Osteoblast (primary cell): ENCODE results near the gene RBMX2. TPM values are rescaled to one million over a fixed set of nuclear protein-coding genes. Genes with fewer than 3 reads are reported as not detected.

Source experiments
- DNase-seq: peaks from one replicate; pipeline ENCODE4 v3.0.0; 2011; ENCODE audit warnings: low spot score, mixed read lengths; ENCODE audit not compliant: insufficient read length; ENCODE audit errors: missing footprints
- H2AFZ ChIP-seq: 2 replicates; pipeline ENCODE4 v1.6.0; 2011; ENCODE audit warnings: mild to moderate bottlenecking, low read length
- H3K27ac ChIP-seq: 2 replicates; pipeline ENCODE4 v1.5.1; 2011; ENCODE audit warnings: mild to moderate bottlenecking, low read depth, low read length, moderate library complexity
- H3K27me3 ChIP-seq: 2 replicates; pipeline ENCODE4 v1.6.0; 2012; ENCODE audit warnings: mild to moderate bottlenecking, control low read depth, inconsistent platforms, low read length, moderate library complexity; ENCODE audit not compliant: insufficient read depth
- H3K36me3 ChIP-seq: 2 replicates; pipeline ENCODE4 v1.5.1; 2011; ENCODE audit warnings: mild to moderate bottlenecking, low read length, control low read depth, moderate library complexity; ENCODE audit not compliant: insufficient read depth
- H3K4me1 ChIP-seq: 2 replicates; pipeline ENCODE4 v1.5.1; 2011; ENCODE audit warnings: mild to moderate bottlenecking, low read length, control low read depth, moderate library complexity; ENCODE audit not compliant: insufficient read depth
- H3K4me2 ChIP-seq: 2 replicates; pipeline ENCODE4 v1.6.0; 2011; ENCODE audit warnings: mild to moderate bottlenecking, low read length; ENCODE audit not compliant: insufficient read depth
- H3K4me3 ChIP-seq: fragments of 200-600 bp; sonication (generic); 3 replicates; pipeline ENCODE4 v1.5.1; 2012; ENCODE audit warnings: mild to moderate bottlenecking, low read length, inconsistent platforms; ENCODE audit not compliant: insufficient read depth
- H3K79me2 ChIP-seq: 2 replicates; pipeline ENCODE4 v1.6.0; 2012; ENCODE audit warnings: mild to moderate bottlenecking, low read length, control low read depth, inconsistent platforms; ENCODE audit not compliant: insufficient read depth
- H3K9me3 ChIP-seq: 2 replicates; pipeline ENCODE4 v1.5.1; 2011; ENCODE audit warnings: low read depth, low read length, control low read depth
- H4K20me1 ChIP-seq: 2 replicates; pipeline ENCODE4 v1.6.0; 2012; ENCODE audit warnings: mild to moderate bottlenecking, low read length, control low read depth; ENCODE audit not compliant: insufficient read depth
- CTCF ChIP-seq: IDR thresholded peaks from 2 replicates; pipeline ENCODE4 v1.5.1; 2011; ENCODE audit warnings: mild to moderate bottlenecking, low read depth, low read length, moderate library complexity; ENCODE audit errors: extremely low read depth
- total RNA-seq: library from RNA; depleted of rRNA; stranded (reverse); fragments of >200 nt; gene quantifications from 2 replicates; pipeline ENCODE4 v1.2.3, GENCODE V29; 2012

RBMX2 gene
- total RNA-seq, 1 donor = 25.0 TPM

GRCh38 chrX:130444641-130445336 is 43.0 kb downstream of the RBMX2 start:
- TF ChIP-seq CTCF = no peak
- H3K36me3 ChIP-seq = no peaks in the 10 kb centered on the region
- no peak overlapping the region for H3K4me3 ChIP-seq

GRCh38 chrX:130446974-130447373 is 45.2 kb downstream of the RBMX2 start:
- no peak for DNase-seq
- Histone ChIP-seq H3K27ac (no peak overlapping the region), H3K4me2 (no peak overlapping the region), H3K9me3 (no peaks in the 10 kb centered on the region), H3K4me3 (no peak overlapping the region), H3K79me2 (no peaks in the 10 kb centered on the region), H3K36me3 (no peaks in the 10 kb centered on the region), H2AFZ (no peak overlapping the region), H3K4me1 (no peaks in the 10 kb centered on the region), H3K27me3 (no peaks in the 10 kb centered on the region), H4K20me1 (no peaks in the 10 kb centered on the region)
- TF ChIP-seq CTCF = no peak

More at GRCh38 chrX:130444641-130445336, 43.0 kb downstream of the RBMX2 start:
- H3K27me3 ChIP-seq = no peaks in the 10 kb centered on the region
- H3K4me1 ChIP-seq = no peaks in the 10 kb centered on the region
- no peaks in the 10 kb centered on the region for H3K9me3 ChIP-seq
- H3K79me2 ChIP-seq = no peaks in the 10 kb centered on the region
- H3K27ac ChIP-seq = no peak overlapping the region
- DNase-seq = peak; percentile 1
- H2AFZ ChIP-seq = no peak overlapping the region
- no peak overlapping the region for H3K4me2 ChIP-seq
- no peaks in the 10 kb centered on the region for H4K20me1 ChIP-seq

Other genes starting within 250 kb of the RBMX2 start
- 13.8 and 15.2 TPM in 2 replicates for gene AIFM1, start 236.1 kb upstream of the RBMX2 start, total RNA-seq
- 6.2 and 8.0 TPM in 2 replicates for gene RAB33A, start 230.0 kb upstream of the RBMX2 start, total RNA-seq
- 5.4 and 6.2 TPM in 2 replicates for gene ZNF280C, start 133.1 kb upstream of the RBMX2 start, total RNA-seq
- 10.9 and 13.3 TPM in 2 replicates for gene SLC25A14, start 62.1 kb upstream of the RBMX2 start, total RNA-seq
- gene GPR119, start 16.3 kb upstream of the RBMX2 start, total RNA-seq = not detected in 2 replicates